Adrenal gland (tissue), 5 donors: ENCODE measurements around the gene ATF7IP.

Experiments used
- CTCF ChIP-seq, 6 experiments: fragments of 450-650 bp in 4 of 6; fragments of 200-600 bp in 2 of 6; sonication (generic) in 1 of 6; IDR thresholded peaks; 1 replicate in 5 of 6; 2 replicates in 1 of 6; pipeline versions ENCODE4 v1.5.1 to v1.8.0; 2016 to 2021; ENCODE audit warnings: antibody characterized with exemption in 6 of 6, mild to moderate bottlenecking in 2 of 6, moderate library complexity in 1 of 6
- POLR2A ChIP-seq, 2 donors: fragments of 450-650 bp; IDR thresholded peaks; one replicate each; pipeline ENCODE4 v1.6.1; 2017; ENCODE audit warnings: antibody characterized with exemption in 2 of 2, mild to moderate bottlenecking in 2 of 2, moderate library complexity in 1 of 2
- donor health status: DM: no; HTN: no; CAD: no.

GRCh38 chr12:14410177-14410576 lies 44.7 kb downstream of the ATF7IP start:
- no peak for TF ChIP-seq CTCF (IDR thresholded peaks at IDR 0.05)
- no peak for TF ChIP-seq POLR2A (IDR thresholded peaks at IDR 0.05)
